Measurements from ENCODE around the gene ARHGAP22.

DNA sequence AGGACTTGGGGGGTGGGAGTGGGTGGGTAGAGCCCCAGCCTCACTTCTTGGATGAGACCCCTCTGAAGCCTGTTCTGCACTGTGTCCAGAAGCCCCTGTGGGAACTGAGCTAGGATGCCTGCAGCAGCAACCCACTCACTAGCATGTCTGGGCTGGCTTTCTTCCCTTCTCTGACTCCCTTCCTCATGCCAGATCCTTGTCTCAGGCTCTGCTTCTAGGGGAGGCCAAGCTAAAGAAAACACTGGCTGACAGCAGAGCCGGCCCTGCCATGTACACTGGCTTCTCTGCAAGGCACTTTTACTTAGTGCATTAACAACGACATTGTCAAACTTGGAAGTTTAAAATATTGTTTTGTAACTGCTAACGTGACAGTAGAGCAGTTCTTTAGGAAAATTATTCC lies 50.2 kb downstream of the ARHGAP22 start:
- TF ChIP-seq POLR2A (IDR thresholded peaks at IDR 0.05; ENCODE audit: low read depth, low read length) (no peak), RFX5 (IDR thresholded peaks at IDR 0.05; ENCODE audit: low read depth, low read length) (no peak), RAD21 (IDR thresholded peaks at IDR 0.05; ENCODE audit: low read length) (no peak), CHD1 (IDR thresholded peaks at IDR 0.05; ENCODE audit: low read depth, low read length) (no peak)
- TF ChIP-seq, protein P1, sequence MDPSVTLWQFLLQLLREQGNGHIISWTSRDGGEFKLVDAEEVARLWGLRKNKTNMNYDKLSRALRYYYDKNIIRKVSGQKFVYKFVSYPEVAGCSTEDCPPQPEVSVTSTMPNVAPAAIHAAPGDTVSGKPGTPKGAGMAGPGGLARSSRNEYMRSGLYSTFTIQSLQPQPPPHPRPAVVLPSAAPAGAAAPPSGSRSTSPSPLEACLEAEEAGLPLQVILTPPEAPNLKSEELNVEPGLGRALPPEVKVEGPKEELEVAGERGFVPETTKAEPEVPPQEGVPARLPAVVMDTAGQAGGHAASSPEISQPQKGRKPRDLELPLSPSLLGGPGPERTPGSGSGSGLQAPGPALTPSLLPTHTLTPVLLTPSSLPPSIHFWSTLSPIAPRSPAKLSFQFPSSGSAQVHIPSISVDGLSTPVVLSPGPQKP (IDR thresholded peaks at IDR 0.05; ENCODE audit: borderline replicate concordance, low read depth, low read length), result no peak
- TF ChIP-seq, protein P2, sequence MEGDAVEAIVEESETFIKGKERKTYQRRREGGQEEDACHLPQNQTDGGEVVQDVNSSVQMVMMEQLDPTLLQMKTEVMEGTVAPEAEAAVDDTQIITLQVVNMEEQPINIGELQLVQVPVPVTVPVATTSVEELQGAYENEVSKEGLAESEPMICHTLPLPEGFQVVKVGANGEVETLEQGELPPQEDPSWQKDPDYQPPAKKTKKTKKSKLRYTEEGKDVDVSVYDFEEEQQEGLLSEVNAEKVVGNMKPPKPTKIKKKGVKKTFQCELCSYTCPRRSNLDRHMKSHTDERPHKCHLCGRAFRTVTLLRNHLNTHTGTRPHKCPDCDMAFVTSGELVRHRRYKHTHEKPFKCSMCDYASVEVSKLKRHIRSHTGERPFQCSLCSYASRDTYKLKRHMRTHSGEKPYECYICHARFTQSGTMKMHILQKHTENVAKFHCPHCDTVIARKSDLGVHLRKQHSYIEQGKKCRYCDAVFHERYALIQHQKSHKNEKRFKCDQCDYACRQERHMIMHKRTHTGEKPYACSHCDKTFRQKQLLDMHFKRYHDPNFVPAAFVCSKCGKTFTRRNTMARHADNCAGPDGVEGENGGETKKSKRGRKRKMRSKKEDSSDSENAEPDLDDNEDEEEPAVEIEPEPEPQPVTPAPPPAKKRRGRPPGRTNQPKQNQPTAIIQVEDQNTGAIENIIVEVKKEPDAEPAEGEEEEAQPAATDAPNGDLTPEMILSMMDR (conservative IDR thresholded peaks at IDR 0.05; ENCODE audit: low read depth, low read length), result no peak
- TF ChIP-seq, protein P3, sequence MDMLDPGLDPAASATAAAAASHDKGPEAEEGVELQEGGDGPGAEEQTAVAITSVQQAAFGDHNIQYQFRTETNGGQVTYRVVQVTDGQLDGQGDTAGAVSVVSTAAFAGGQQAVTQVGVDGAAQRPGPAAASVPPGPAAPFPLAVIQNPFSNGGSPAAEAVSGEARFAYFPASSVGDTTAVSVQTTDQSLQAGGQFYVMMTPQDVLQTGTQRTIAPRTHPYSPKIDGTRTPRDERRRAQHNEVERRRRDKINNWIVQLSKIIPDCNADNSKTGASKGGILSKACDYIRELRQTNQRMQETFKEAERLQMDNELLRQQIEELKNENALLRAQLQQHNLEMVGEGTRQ (IDR thresholded peaks at IDR 0.05; ENCODE audit: low read depth, low read length), result no peak

Measured in IMR-90 (cell line).